ENCODE data around the gene SIGLEC7. TPM values are rescaled to one million over a fixed set of nuclear protein-coding genes. Genes with fewer than 3 reads are reported as not detected.

SIGLEC7 gene
- total RNA-seq, 2 experiments from 2014 or later, result 0.20 TPM; not detected in 1

GRCh38 chr19:51161266-51161665 lies 19.2 kb downstream of the SIGLEC7 start:
- no peak for ATAC-seq (ENCODE audit: poor library complexity)
- H3K36me3 ChIP-seq (ENCODE audit: insufficient read depth, low read length), result no peaks in the 10 kb centered on the region

GRCh38 chr19:51161867-51162496 lies 19.9 kb downstream of the SIGLEC7 start:
- H3K27ac ChIP-seq (ENCODE audit: low read depth in 1 of 2, low read length in 2 of 2), result no peak overlapping the region
- ChIA-PET CTCF (no interaction called here), POLR2A (no interaction called here)
- no peak overlapping the region for H3K4me3 ChIP-seq (ENCODE audit: low read length)
- Mint-ChIP-seq H3K4me3 (no peak overlapping the region), H3K27me3 (peaks cover 6% of the 10 kb centered on the region), H3K4me1 (ENCODE audit: low read depth) (peaks cover 14% of the 10 kb centered on the region), H3K27ac (no peak overlapping the region), H3K9me3 (no peaks in the 10 kb centered on the region), H3K36me3 (ENCODE audit: low read depth) (no peaks in the 10 kb centered on the region)
- intact Hi-C loops (cut with DNase I, micrococcal nuclease), result no loop called here
- TF ChIP-seq CTCF (IDR thresholded peaks at IDR 0.05), result no peak
- no peak for DNase-seq
- no peaks in the 10 kb centered on the region for H3K27me3 ChIP-seq (ENCODE audit: control insufficient read depth in 1 of 2, insufficient read depth in 2 of 2, low read length in 2 of 2)
- H3K9me3 ChIP-seq (ENCODE audit: control insufficient read depth in 1 of 2, insufficient read depth in 1 of 2, low read length in 2 of 2), result no peaks in the 10 kb centered on the region
- H3K4me1 ChIP-seq (ENCODE audit: insufficient read depth, low read length), result peaks cover 11% of the 10 kb centered on the region
- no peaks in the 10 kb centered on the region for H3K36me3 ChIP-seq (ENCODE audit: insufficient read depth, low read length)
- ATAC-seq (ENCODE audit: poor library complexity), result no peak

More at GRCh38 chr19:51161266-51161665, 19.2 kb downstream of the SIGLEC7 start:
- TF ChIP-seq CTCF (IDR thresholded peaks at IDR 0.05), result no peak
- Mint-ChIP-seq H3K9me3 (no peaks in the 10 kb centered on the region), H3K27ac (no peak overlapping the region), H3K4me3 (no peak overlapping the region), H3K4me1 (ENCODE audit: low read depth) (peaks cover 7% of the 10 kb centered on the region), H3K27me3 (peaks cover 6% of the 10 kb centered on the region), H3K36me3 (ENCODE audit: low read depth) (no peaks in the 10 kb centered on the region)
- intact Hi-C loops (cut with DNase I, micrococcal nuclease), result no loop called here
- Histone ChIP-seq H3K27me3 (ENCODE audit: control insufficient read depth in 1 of 2, insufficient read depth in 2 of 2, low read length in 2 of 2) (no peaks in the 10 kb centered on the region), H3K27ac (ENCODE audit: low read depth in 1 of 2, low read length in 2 of 2) (no peak overlapping the region), H3K4me3 (ENCODE audit: low read length) (no peak overlapping the region), H3K9me3 (ENCODE audit: control insufficient read depth in 1 of 2, insufficient read depth in 1 of 2, low read length in 2 of 2) (no peaks in the 10 kb centered on the region), H3K4me1 (ENCODE audit: insufficient read depth, low read length) (peaks cover 8% of the 10 kb centered on the region)
- POLR2A ChIA-PET, result no interaction called here
- CTCF ChIA-PET, result no interaction called here
- no peak for DNase-seq

GRCh38 chr19:51163257-51163656 lies 21.2 kb downstream of the SIGLEC7 start:
- no peak for ATAC-seq (ENCODE audit: poor library complexity)
- no peak for TF ChIP-seq CTCF (IDR thresholded peaks at IDR 0.05)
- CTCF ChIA-PET, result no interaction called here
- peaks cover 6% of the 10 kb centered on the region for H3K27me3 Mint-ChIP-seq
- POLR2A ChIA-PET, result no interaction called here
- H3K4me1 Mint-ChIP-seq (ENCODE audit: low read depth), result peaks cover 20% of the 10 kb centered on the region
- no peaks in the 10 kb centered on the region for H3K36me3 Mint-ChIP-seq (ENCODE audit: low read depth)
- no peaks in the 10 kb centered on the region for H3K27me3 ChIP-seq (ENCODE audit: control insufficient read depth in 1 of 2, insufficient read depth in 2 of 2, low read length in 2 of 2)
- H3K9me3 Mint-ChIP-seq, result no peaks in the 10 kb centered on the region
- peaks cover 21% of the 10 kb centered on the region for H3K4me1 ChIP-seq (ENCODE audit: insufficient read depth, low read length)
- intact Hi-C loops (cut with DNase I, micrococcal nuclease), result no loop called here
- H3K36me3 ChIP-seq (ENCODE audit: insufficient read depth, low read length), result no peaks in the 10 kb centered on the region
- no peak overlapping the region for H3K27ac Mint-ChIP-seq
- no peak overlapping the region for H3K4me3 ChIP-seq (ENCODE audit: low read length)
- no peak overlapping the region for H3K27ac ChIP-seq (ENCODE audit: low read depth in 1 of 2, low read length in 2 of 2)
- H3K9me3 ChIP-seq (ENCODE audit: control insufficient read depth in 1 of 2, insufficient read depth in 1 of 2, low read length in 2 of 2), result no peaks in the 10 kb centered on the region
- no peak for DNase-seq
- H3K4me3 Mint-ChIP-seq, result no peak overlapping the region

Measured in CD4-positive, alpha-beta T cell (primary cell).